HepG2 (cell line): Measurements from ENCODE around the gene LY6G5B. TPM values are rescaled to one million over a fixed set of nuclear protein-coding genes. Genes with fewer than 3 reads are reported as not detected.

Experiments
- BHLHE40 ChIP-seq: IDR thresholded peaks from 2 replicates; pipeline ENCODE4 v1.6.1; 2011; ENCODE audit warnings: low read length, improper control_type of control experiment
- DMAP1 ChIP-seq: IDR thresholded peaks from 2 replicates; pipeline ENCODE4 v1.6.1; 2016
- EHMT2 ChIP-seq: fragments of 200-600 bp; sonication (generic); IDR thresholded peaks from 2 replicates; pipeline ENCODE4 v1.7.0; 2017; ENCODE audit warnings: antibody characterized with exemption, low read depth, low read length, borderline replicate concordance
- ELF4 ChIP-seq: sonication (generic); formaldehyde crosslinking; IDR thresholded peaks from 2 replicates; pipeline ENCODE4 v1.5.0; 2020; ENCODE audit warnings: missing genetic modification reagents, mild to moderate bottlenecking, moderate library complexity, borderline replicate concordance
- HMG20B ChIP-seq: conservative IDR thresholded peaks from 2 replicates; pipeline ENCODE4 v1.6.1; 2016; ENCODE audit warnings: missing genetic modification reagents, missing compliant biosample characterization
- HMGA1 ChIP-seq: sonication (generic); formaldehyde crosslinking; conservative IDR thresholded peaks from 2 replicates; pipeline ENCODE4 v1.4.0; 2020; ENCODE audit warnings: missing genetic modification reagents
- HNF1A ChIP-seq, 2 experiments: sonication (generic) in 1 of 2; formaldehyde crosslinking in 1 of 2; IDR thresholded peaks; 2 replicates each; pipeline versions ENCODE4 v1.4.0 to v1.6.1; 2016 to 2020; ENCODE audit warnings: borderline replicate concordance in 1 of 2, low read depth in 1 of 2, mild to moderate bottlenecking in 1 of 2, missing genetic modification reagents in 1 of 2
- JDP2 ChIP-seq: sonication (generic); formaldehyde crosslinking; IDR thresholded peaks from 2 replicates; pipeline ENCODE4 v1.8.1; 2022; ENCODE audit warnings: missing genetic modification reagents, borderline replicate concordance
- KDM4B ChIP-seq: sonication (generic); formaldehyde crosslinking; IDR thresholded peaks from 2 replicates; pipeline ENCODE4 v1.4.0; 2020; ENCODE audit warnings: missing genetic modification reagents
- NFE2L1 ChIP-seq: sonication (generic); formaldehyde crosslinking; IDR thresholded peaks from 2 replicates; pipeline ENCODE4 v1.4.0; 2020; ENCODE audit warnings: missing genetic modification reagents, mild to moderate bottlenecking, borderline replicate concordance
- NR2F2 ChIP-seq: IDR thresholded peaks from 2 replicates; pipeline ENCODE4 v1.6.1; 2012; ENCODE audit warnings: low read depth, inconsistent platforms, borderline replicate concordance
- RBM39 ChIP-seq: fragments of 200-400 bp; formaldehyde crosslinking; IDR thresholded peaks from one replicate; pipeline ENCODE4 v1.6.1; 2018; ENCODE audit warnings: antibody characterized with exemption, mild to moderate bottlenecking, low read depth, low read length; ENCODE audit not compliant: poor library complexity, severe bottlenecking
- SCMH1 ChIP-seq: sonication (generic); formaldehyde crosslinking; IDR thresholded peaks from 2 replicates; pipeline ENCODE4 v1.9.0; 2021; ENCODE audit warnings: missing genetic modification reagents, mild to moderate bottlenecking, borderline replicate concordance
- SPEN ChIP-seq: sonication (generic); formaldehyde crosslinking; IDR thresholded peaks from 2 replicates; pipeline ENCODE4 v1.5.1; 2020; ENCODE audit warnings: low read depth, mild to moderate bottlenecking, missing genetic modification reagents
- U2AF2 ChIP-seq: fragments of 200-400 bp; formaldehyde crosslinking; IDR thresholded peaks from 2 replicates; pipeline ENCODE4 v1.6.1; 2017; ENCODE audit warnings: low read depth, mild to moderate bottlenecking, low read length
- YEATS2 ChIP-seq: sonication (generic); formaldehyde crosslinking; IDR thresholded peaks from 2 replicates; pipeline ENCODE4 v1.4.0; 2020; ENCODE audit warnings: missing genetic modification reagents, borderline replicate concordance
- ZBTB10 ChIP-seq: sonication (generic); formaldehyde crosslinking; IDR thresholded peaks from 2 replicates; pipeline ENCODE4 v1.4.0; 2020; ENCODE audit warnings: missing genetic modification reagents, borderline replicate concordance
- ZNF282 ChIP-seq: fragments of 450-650 bp; IDR thresholded peaks from 2 replicates; pipeline ENCODE4 v1.6.1; 2018; ENCODE audit not compliant: partially characterized antibody
- ZNF296 ChIP-seq: sonication (generic); formaldehyde crosslinking; conservative IDR thresholded peaks from 2 replicates; pipeline ENCODE4 v1.5.0; 2020; ENCODE audit warnings: mild to moderate bottlenecking, missing genetic modification reagents
- ZNF496 ChIP-seq: sonication (generic); formaldehyde crosslinking; IDR thresholded peaks from 2 replicates; pipeline ENCODE4 v1.8.1; 2023; ENCODE audit warnings: mild to moderate bottlenecking, moderate library complexity, missing genetic modification reagents; ENCODE audit not compliant: insufficient replicate concordance
- ZNF562 ChIP-seq: sonication (generic); formaldehyde crosslinking; IDR thresholded peaks from 2 replicates; pipeline ENCODE4 v1.8.0; 2022; ENCODE audit warnings: missing genetic modification reagents, borderline replicate concordance
- ZNF644 ChIP-seq: IDR thresholded peaks from 2 replicates; pipeline ENCODE4 v1.6.1; 2016; ENCODE audit warnings: low read depth
- ZNF839 ChIP-seq: sonication (generic); formaldehyde crosslinking; IDR thresholded peaks from 2 replicates; pipeline ENCODE4 v1.4.0; 2020; ENCODE audit warnings: missing genetic modification reagents, mild to moderate bottlenecking, borderline replicate concordance
- polyA plus RNA-seq, 8 experiments: library from polyadenylated mRNA; depleted of rRNA in 3 of 8; stranded (reverse) in 7 of 8; unstranded in 1 of 8; fragments of >200 nt; fragmentation: Illumina TruSeq in 4 of 8; extraction: Trizol in 4 of 8; gene quantifications; 2 replicates each; pipeline versions ENCODE4 v1.2.1 to v1.2.3, GENCODE V29; 2011 to 2016; ENCODE audit warnings: low read depth in 4 of 8, missing spikeins in 1 of 8, mixed read lengths in 1 of 8; ENCODE audit not compliant: insufficient read depth in 1 of 8
- total RNA-seq, 5 experiments: library from RNA; depleted of rRNA; stranded (reverse); fragments of >200 nt; fragmentation: Illumina TruSeq; extraction: Trizol; gene quantifications; 2 replicates each; pipeline ENCODE4 v1.2.3, GENCODE V29; 2016; ENCODE audit warnings: low read depth in 1 of 5

The LY6G5B gene
- total and polyA plus RNA-seq, 2 of the 13 experiments (the other 11 are each of a cell fraction or from before 2014, with no cell fraction given), result 7.8 to 15.7 TPM

DNA sequence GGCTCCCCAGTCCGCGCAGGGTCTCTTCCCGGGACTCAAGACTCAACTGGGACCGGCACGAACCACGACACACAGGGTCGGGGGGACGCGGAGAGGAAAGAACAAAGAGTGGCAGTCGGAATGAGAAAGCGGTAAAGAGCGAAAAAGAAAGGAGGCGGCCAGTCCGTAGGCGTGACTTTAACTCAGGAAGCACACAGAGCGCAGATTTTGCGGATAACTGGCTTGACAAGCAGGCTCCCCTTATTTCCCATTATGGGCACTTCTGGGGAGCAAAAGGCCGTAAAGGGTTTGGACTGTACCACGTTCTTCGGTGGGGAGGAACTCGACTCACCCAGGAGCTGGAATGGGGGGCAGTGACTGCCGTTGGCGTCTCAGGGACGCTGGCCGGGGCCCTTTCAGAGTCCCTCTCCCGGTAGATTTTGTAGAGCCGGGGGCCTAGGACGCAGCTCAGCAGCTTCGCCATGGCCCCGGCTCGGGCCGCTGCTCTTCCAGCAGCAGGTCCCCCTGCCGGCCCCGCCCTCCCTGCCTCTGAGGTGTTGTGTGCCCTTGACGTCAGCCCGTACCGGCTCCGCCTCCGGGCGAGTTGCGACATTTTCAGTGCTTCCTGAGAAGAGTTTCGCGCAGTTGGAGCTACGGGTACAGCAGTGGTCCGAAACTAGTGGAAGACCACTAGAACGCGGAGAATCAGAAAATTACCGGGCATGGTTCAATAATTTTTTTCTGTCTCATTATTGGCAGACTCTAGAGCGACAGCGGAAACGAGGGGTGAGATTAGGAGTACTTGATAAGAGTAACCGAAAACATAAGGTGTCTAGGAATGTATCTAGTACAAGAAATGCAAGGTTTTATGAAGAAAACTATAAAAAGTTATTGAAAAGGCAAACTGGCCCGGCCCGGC lies 33.3 kb downstream of the LY6G5B start, which contains the start of gene ABHD16A (continued):
- TF ChIP-seq ZBTB10 (CRISPR knock-in tag) (peak; percentile 21; the same call in 1 of the 2 replicates), NFE2L1 (no peak), ZNF839 (CRISPR knock-in tag) (no peak), HNF1A (IDR thresholded peaks at IDR 0.05; ENCODE audit: low read depth) (no peak; the same call in 1 of the 2 replicates), HNF1A (CRISPR knock-in tag; IDR thresholded peaks at IDR 0.05; ENCODE audit: borderline replicate concordance) (peak; percentile 75; the same call in 1 of the 2 replicates), ZNF282 (no peak), YEATS2 (CRISPR knock-in tag) (peak; percentile 94), HMGA1 (CRISPR knock-in tag) (no peak), SPEN (CRISPR knock-in tag) (peak; percentile 93), DMAP1 (peak; percentile 67), ZNF562 (CRISPR knock-in tag) (no peak), ZNF296 (CRISPR knock-in tag) (no peak; the same call in 1 of the 2 replicates), HMG20B (no peak), ELF4 (CRISPR knock-in tag) (peak; percentile 79; the same call in 1 of the 2 replicates), NR2F2 (peak; percentile 53; the same call in 1 of the 2 replicates), ZNF644 (CRISPR knock-in tag) (no peak), RBM39 (peak; percentile 76), BHLHE40 (peak; percentile 78), ZNF496 (CRISPR knock-in tag) (no peak), JDP2 (no peak), EHMT2 (no peak), KDM4B (peak; percentile 28; the same call in 1 of the 2 replicates), U2AF2 (no peak), SCMH1 (no peak)
